H9 (cell line): Measurements from ENCODE around the gene RFT1. TPM values are rescaled to one million over a fixed set of nuclear protein-coding genes. Genes with fewer than 3 reads are reported as not detected.
A peak's percentile ranks its signal among the peaks of the same experiment; 100 is the strongest.

ENCODE experiments used
- DNase-seq: peaks from one replicate; pipeline ENCODE4 v3.0.0-alpha.2; 2017
- H2AFZ ChIP-seq: one replicate; pipeline ENCODE4 v1.6.1; 2013; ENCODE audit warnings: mild to moderate bottlenecking, low read length, control low read depth, moderate library complexity
- H2AK5ac ChIP-seq: 2 replicates; pipeline ENCODE4 v1.6.1; 2013; ENCODE audit warnings: low read length, control low read depth, mixed read lengths; ENCODE audit not compliant: insufficient read length
- H2BK120ac ChIP-seq: one replicate; pipeline ENCODE4 v1.6.1; 2013; ENCODE audit warnings: low read depth, mild to moderate bottlenecking, low read length, control low read depth, inconsistent platforms; ENCODE audit not compliant: poor library complexity, severe bottlenecking
- H2BK12ac ChIP-seq: 2 replicates; pipeline ENCODE4 v1.6.1; 2013; ENCODE audit warnings: low read length, control low read depth, mixed read lengths, low read depth; ENCODE audit not compliant: insufficient read length
- H2BK15ac ChIP-seq: 2 replicates; pipeline ENCODE4 v1.6.1; 2013; ENCODE audit warnings: low read depth, low read length, control low read depth
- H2BK20ac ChIP-seq: one replicate; pipeline ENCODE4 v1.6.1; 2013; ENCODE audit warnings: low read depth, mild to moderate bottlenecking, low read length, control low read depth, inconsistent platforms; ENCODE audit not compliant: poor library complexity, severe bottlenecking
- H2BK5ac ChIP-seq: 2 replicates; pipeline ENCODE4 v1.6.1; 2013; ENCODE audit warnings: low read length, control low read depth, mixed read lengths; ENCODE audit not compliant: insufficient read length
- H3K14ac ChIP-seq: 2 replicates; pipeline ENCODE4 v1.6.1; 2013; ENCODE audit warnings: low read length, control low read depth; ENCODE audit not compliant: insufficient read depth
- H3K18ac ChIP-seq: 2 replicates; pipeline ENCODE4 v1.6.1; 2013; ENCODE audit warnings: low read depth, mild to moderate bottlenecking, mixed read lengths, low read length, control low read depth; ENCODE audit not compliant: insufficient read length
- H3K23ac ChIP-seq: 2 replicates; pipeline ENCODE4 v1.6.1; 2013; ENCODE audit warnings: low read length, control low read depth, mixed read lengths, low read depth; ENCODE audit not compliant: insufficient read length
- H3K23me2 ChIP-seq: 2 replicates; pipeline ENCODE4 v1.6.1; 2013; ENCODE audit warnings: low read depth, mild to moderate bottlenecking, mixed read lengths, low read length, control low read depth; ENCODE audit not compliant: insufficient read length, poor library complexity, severe bottlenecking
- H3K27ac ChIP-seq: 2 replicates; pipeline ENCODE4 v1.5.1; 2013; ENCODE audit warnings: low read length, control low read depth, mixed read lengths, low read depth; ENCODE audit not compliant: insufficient read length
- H3K27me3 ChIP-seq: 2 replicates; pipeline ENCODE4 v1.6.1; 2013; ENCODE audit warnings: low read length, control low read depth, inconsistent platforms; ENCODE audit not compliant: insufficient read depth
- H3K4ac ChIP-seq: 2 replicates; pipeline ENCODE4 v1.6.1; 2013; ENCODE audit warnings: low read depth, mild to moderate bottlenecking, control low read depth, inconsistent platforms, low read length, moderate library complexity
- H3K4me1 ChIP-seq: 2 replicates; pipeline ENCODE4 v1.6.1; 2013; ENCODE audit warnings: low read length, control low read depth, inconsistent platforms; ENCODE audit not compliant: insufficient read depth
- H3K4me2 ChIP-seq: 2 replicates; pipeline ENCODE4 v1.6.1; 2013; ENCODE audit warnings: low read length, control low read depth, mixed read lengths; ENCODE audit not compliant: insufficient read length, insufficient read depth
- H3K56ac ChIP-seq: 2 replicates; pipeline ENCODE4 v1.6.1; 2013; ENCODE audit warnings: low read depth, mild to moderate bottlenecking, mixed read lengths, low read length, control low read depth; ENCODE audit not compliant: insufficient read length
- H3K79me1 ChIP-seq: 2 replicates; pipeline ENCODE4 v1.6.1; 2013; ENCODE audit warnings: low read depth, mild to moderate bottlenecking, moderate library complexity, low read length, control low read depth, inconsistent platforms; ENCODE audit not compliant: insufficient read depth, poor library complexity, severe bottlenecking
- H3K79me2 ChIP-seq: 2 replicates; pipeline ENCODE4 v1.6.1; 2013; ENCODE audit warnings: low read length, control low read depth, inconsistent platforms; ENCODE audit not compliant: insufficient read depth
- H3K9ac ChIP-seq: 2 replicates; pipeline ENCODE4 v1.6.1; 2013; ENCODE audit warnings: low read length, control low read depth, mixed read lengths; ENCODE audit not compliant: insufficient read length; ENCODE audit errors: extremely low read depth
- H3K9me3 ChIP-seq: one replicate; pipeline ENCODE4 v1.6.1; 2013; ENCODE audit warnings: low read depth, low read length, inconsistent platforms; ENCODE audit not compliant: control insufficient read depth
- H3T11ph ChIP-seq: one replicate; pipeline ENCODE4 v1.6.1; 2013; ENCODE audit warnings: mild to moderate bottlenecking, low read length, control low read depth, inconsistent platforms
- H4K20me1 ChIP-seq: one replicate; pipeline ENCODE4 v1.6.1; 2013; ENCODE audit not compliant: control insufficient read depth, insufficient read length, insufficient read depth
- H4K5ac ChIP-seq: 2 replicates; pipeline ENCODE4 v1.6.1; 2013; ENCODE audit warnings: low read depth, mild to moderate bottlenecking, mixed read lengths, low read length, control low read depth; ENCODE audit not compliant: insufficient read length
- H4K8ac ChIP-seq: replicated peaks from 2 replicates; pipeline ENCODE4 v1.6.1; 2013; ENCODE audit warnings: low read length, control low read depth, mixed read lengths, low read depth; ENCODE audit not compliant: insufficient read length
- H4K91ac ChIP-seq: 2 replicates; pipeline ENCODE4 v1.6.1; 2013; ENCODE audit warnings: low read depth, mild to moderate bottlenecking, moderate library complexity, mixed read lengths, low read length, control low read depth; ENCODE audit not compliant: insufficient read length
- H3K27ac Mint-ChIP-seq, 3 experiments: 2 replicates in 2 of 3; 3 replicates in 1 of 3; pipeline ENCODE4 v1.8.0; 2020 to 2021; ENCODE audit warnings: mixed read lengths in 3 of 3, mild to moderate bottlenecking in 1 of 3, moderate library complexity in 1 of 3
- H3K27me3 Mint-ChIP-seq: 2 replicates; pipeline ENCODE4 v1.8.0; 2021; ENCODE audit warnings: low read depth, mild to moderate bottlenecking, moderate library complexity, mixed read lengths
- H3K36me3 Mint-ChIP-seq, 3 experiments: 2 replicates in 2 of 3; 3 replicates in 1 of 3; pipeline ENCODE4 v1.8.0; 2020 to 2021; ENCODE audit warnings: low read depth in 3 of 3, mixed read lengths in 3 of 3; ENCODE audit not compliant: insufficient read depth in 1 of 3
- H3K4me1 Mint-ChIP-seq, 2 experiments: 2 replicates each; pipeline ENCODE4 v1.8.0; 2020; ENCODE audit warnings: mixed read lengths in 2 of 2
- H3K4me3 Mint-ChIP-seq, 2 experiments: 2 replicates in 1 of 2; 3 replicates in 1 of 2; pipeline ENCODE4 v1.8.0; 2020 to 2021; ENCODE audit warnings: mild to moderate bottlenecking in 2 of 2, mixed read lengths in 2 of 2, moderate library complexity in 1 of 2
- H3K9me3 Mint-ChIP-seq, 2 experiments: 2 replicates in 1 of 2; 3 replicates in 1 of 2; pipeline ENCODE4 v1.8.0; 2020; ENCODE audit warnings: mild to moderate bottlenecking in 2 of 2, mixed read lengths in 2 of 2, moderate library complexity in 1 of 2
- WGBS: extraction: QIAGEN DNeasy Blood & Tissue Kit; methylation state at CpG from one replicate; pipeline ENCODE4 v1.1.7; 2013; ENCODE audit warnings: missing lambda C conversion rate, low lambda C conversion rate, mixed read lengths; ENCODE audit not compliant: insufficient read length; ENCODE audit errors: extremely low coverage; 5-methylcytosine and 5-hydroxymethylcytosine counted together
- total RNA-seq: library from RNA; stranded (reverse); gene quantifications from 2 replicates; pipeline ENCODE4 v1.2.1, GENCODE V29; 2021
- TF ChIP-seq, protein P1 (sequence below): fragments of 200-600 bp; sonication (generic); conservative IDR thresholded peaks from 3 replicates; pipeline ENCODE4 v1.8.0; 2021; ENCODE audit warnings: antibody characterized with exemption, mild to moderate bottlenecking

Gene RFT1
- total RNA-seq, 1 experiment from 2014 or later: 24.1 TPM

DNA sequence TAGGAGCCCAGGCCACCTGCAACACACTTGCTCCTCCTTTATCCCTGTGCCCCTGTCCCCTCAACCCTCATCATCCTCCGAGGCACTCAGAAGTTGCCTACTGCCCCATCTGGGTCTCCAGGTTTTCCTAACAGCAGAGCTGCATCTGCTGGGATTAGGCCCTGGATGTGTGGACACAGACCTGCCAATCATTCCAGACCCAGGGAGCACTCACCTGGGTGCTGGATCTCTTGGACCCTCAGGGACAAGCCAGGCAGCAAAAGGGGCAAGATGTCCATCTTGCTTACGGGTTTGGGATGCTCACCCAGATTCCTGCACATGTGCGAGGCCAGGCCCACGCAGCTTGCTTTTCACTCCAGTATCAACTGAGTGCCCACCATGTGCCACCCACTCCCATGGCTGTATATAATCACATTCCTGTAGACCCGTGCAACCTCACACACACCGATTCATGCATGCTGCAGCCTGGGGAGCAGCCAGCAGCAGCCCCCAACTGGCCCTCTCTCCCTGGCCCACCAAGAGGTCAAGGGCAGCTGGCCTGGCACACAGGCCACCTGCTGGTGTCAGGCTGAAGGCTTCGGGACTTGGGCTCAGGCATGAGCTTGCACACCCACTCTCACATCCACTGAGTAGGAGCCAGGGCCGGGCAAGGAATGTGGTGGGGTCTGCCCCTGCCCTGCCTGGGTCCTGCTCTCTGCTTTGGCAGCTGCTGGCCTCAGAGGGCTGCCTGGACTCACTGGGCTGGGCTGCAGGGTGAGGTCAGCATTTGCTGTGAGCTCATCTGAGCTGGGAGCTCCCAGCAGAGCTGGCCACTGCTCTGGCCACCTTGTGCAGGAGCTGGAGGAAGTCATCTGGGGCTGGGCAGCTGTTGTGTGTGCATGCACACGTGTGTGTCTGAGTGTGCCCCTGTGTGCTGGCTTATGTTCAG lies 45.6 kb upstream of the RFT1 start:
- Histone ChIP-seq H4K91ac (no peak overlapping the region), H4K8ac (no peak overlapping the region), H3K27me3 (no peaks in the 10 kb centered on the region), H3K14ac (no peak overlapping the region; the same call in 1 of the 2 replicates), H2BK20ac (no peak overlapping the region), H3K18ac (no peak overlapping the region), H3K27ac (no peak overlapping the region), H2AK5ac (no peak overlapping the region), H3K4me1 (peaks cover 6% of the 10 kb centered on the region; the same call in 1 of the 2 replicates), H2BK12ac (no peak overlapping the region), H3K9ac (no peak overlapping the region), H2AFZ (no peak overlapping the region), H2BK5ac (no peak overlapping the region), H3K23ac (no peak overlapping the region), H3K79me1 (no peaks in the 10 kb centered on the region), H3K4me2 (no peak overlapping the region), H3K56ac (no peak overlapping the region), H4K20me1 (no peaks in the 10 kb centered on the region), H3K23me2 (no peaks in the 10 kb centered on the region), H3K4ac (no peak overlapping the region), H2BK15ac (no peak overlapping the region), H3T11ph (no peak overlapping the region), H2BK120ac (no peak overlapping the region), H3K9me3 (no peaks in the 10 kb centered on the region), H4K5ac (no peak overlapping the region), H3K79me2 (no peaks in the 10 kb centered on the region)
- Mint-ChIP-seq H3K4me1 (peaks cover 22 to 23% of the 10 kb centered on the region in 2 experiments), H3K27ac (0 out of 7 replicates have a peak overlapping the region, but pooled peaks of 2 of the 3 experiments have one; percentile 31 to 32), H3K27me3 (no peaks in the 10 kb centered on the region), H3K4me3 (no peak overlapping the region), H3K36me3 (peaks cover 0 to 18% (median 11%) of the 10 kb centered on the region in 3 experiments; a peak in 5 of 7 replicates), H3K9me3 (no peaks in the 10 kb centered on the region)
- no peak for DNase-seq
- WGBS: no CpG with 5 or more reads among the region's 9 CpGs
- TF ChIP-seq, protein P1, sequence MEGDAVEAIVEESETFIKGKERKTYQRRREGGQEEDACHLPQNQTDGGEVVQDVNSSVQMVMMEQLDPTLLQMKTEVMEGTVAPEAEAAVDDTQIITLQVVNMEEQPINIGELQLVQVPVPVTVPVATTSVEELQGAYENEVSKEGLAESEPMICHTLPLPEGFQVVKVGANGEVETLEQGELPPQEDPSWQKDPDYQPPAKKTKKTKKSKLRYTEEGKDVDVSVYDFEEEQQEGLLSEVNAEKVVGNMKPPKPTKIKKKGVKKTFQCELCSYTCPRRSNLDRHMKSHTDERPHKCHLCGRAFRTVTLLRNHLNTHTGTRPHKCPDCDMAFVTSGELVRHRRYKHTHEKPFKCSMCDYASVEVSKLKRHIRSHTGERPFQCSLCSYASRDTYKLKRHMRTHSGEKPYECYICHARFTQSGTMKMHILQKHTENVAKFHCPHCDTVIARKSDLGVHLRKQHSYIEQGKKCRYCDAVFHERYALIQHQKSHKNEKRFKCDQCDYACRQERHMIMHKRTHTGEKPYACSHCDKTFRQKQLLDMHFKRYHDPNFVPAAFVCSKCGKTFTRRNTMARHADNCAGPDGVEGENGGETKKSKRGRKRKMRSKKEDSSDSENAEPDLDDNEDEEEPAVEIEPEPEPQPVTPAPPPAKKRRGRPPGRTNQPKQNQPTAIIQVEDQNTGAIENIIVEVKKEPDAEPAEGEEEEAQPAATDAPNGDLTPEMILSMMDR: no peak
